Neuronal stem cell (in vitro differentiated cells): ENCODE data around the gene TCF7.

Experiments
- DNase-seq: peaks from one replicate; pipeline ENCODE4 v3.0.0-alpha.2; 2013; ENCODE audit warnings: low spot score
- H2AFZ ChIP-seq: one replicate; pipeline ENCODE4 v1.6.1; 2013; ENCODE audit warnings: mild to moderate bottlenecking, low read length, inconsistent platforms
- H2AK5ac ChIP-seq: 2 replicates; pipeline ENCODE4 v1.6.1; 2013; ENCODE audit warnings: low read depth, mild to moderate bottlenecking, inconsistent platforms, low read length, moderate library complexity, mixed read lengths
- H2BK120ac ChIP-seq: 2 replicates; pipeline ENCODE4 v1.6.1; 2013; ENCODE audit warnings: low read depth, mild to moderate bottlenecking, inconsistent platforms, low read length, moderate library complexity, mixed read lengths
- H2BK12ac ChIP-seq: one replicate; pipeline ENCODE4 v1.6.1; 2013; ENCODE audit warnings: low read length, inconsistent platforms
- H2BK15ac ChIP-seq: 2 replicates; pipeline ENCODE4 v1.6.1; 2013; ENCODE audit warnings: mild to moderate bottlenecking, low read length, inconsistent platforms, mixed read lengths
- H2BK5ac ChIP-seq: one replicate; pipeline ENCODE4 v1.6.1; 2013; ENCODE audit warnings: inconsistent platforms, mild to moderate bottlenecking, low read length, moderate library complexity
- H3K14ac ChIP-seq: one replicate; pipeline ENCODE4 v1.6.1; 2013; ENCODE audit warnings: low read length, inconsistent platforms
- H3K18ac ChIP-seq: 2 replicates; pipeline ENCODE4 v1.6.1; 2013; ENCODE audit warnings: low read length, inconsistent platforms
- H3K23ac ChIP-seq: 2 replicates; pipeline ENCODE4 v1.6.1; 2013; ENCODE audit warnings: low read depth, mild to moderate bottlenecking, mixed read lengths, low read length, inconsistent platforms; ENCODE audit not compliant: poor library complexity
- H3K27ac ChIP-seq: replicated peaks from 3 replicates; pipeline ENCODE4 v1.5.1; 2013; ENCODE audit warnings: low read length, inconsistent platforms
- H3K27me3 ChIP-seq, 3 experiments: 2 replicates each; pipeline ENCODE4 v1.6.1; 2013; ENCODE audit warnings: low read length in 3 of 3, mild to moderate bottlenecking in 2 of 3, inconsistent platforms in 1 of 3, low read depth in 1 of 3, mixed read lengths in 1 of 3, moderate library complexity in 1 of 3; ENCODE audit not compliant: control insufficient read depth in 3 of 3, insufficient read depth in 3 of 3
- H3K36me3 ChIP-seq, 2 donors: replicated peaks in 1 of 2; 2 replicates each; pipeline ENCODE4 v1.6.1; 2013; ENCODE audit warnings: low read length in 2 of 2; ENCODE audit not compliant: control insufficient read depth in 2 of 2, insufficient read depth in 2 of 2
- H3K4ac ChIP-seq: 2 replicates; pipeline ENCODE4 v1.6.1; 2013; ENCODE audit warnings: inconsistent platforms, mild to moderate bottlenecking, low read length, moderate library complexity
- H3K4me1 ChIP-seq, 2 donors: 1 replicate in 1 of 2; 2 replicates in 1 of 2; pipeline ENCODE4 v1.6.1; 2013; ENCODE audit warnings: low read length in 2 of 2, low read depth in 1 of 2; ENCODE audit not compliant: control insufficient read depth in 2 of 2, insufficient read depth in 1 of 2
- H3K4me2 ChIP-seq: one replicate; pipeline ENCODE4 v1.6.1; 2013; ENCODE audit warnings: mild to moderate bottlenecking, low read length, inconsistent platforms; ENCODE audit not compliant: insufficient read depth, poor library complexity, severe bottlenecking
- H3K4me3 ChIP-seq, 2 donors: 2 replicates each; pipeline ENCODE4 v1.5.1; 2013; ENCODE audit warnings: low read length in 2 of 2, mild to moderate bottlenecking in 2 of 2, inconsistent platforms in 1 of 2, moderate library complexity in 1 of 2
- H3K79me1 ChIP-seq: one replicate; pipeline ENCODE4 v1.6.1; 2013; ENCODE audit warnings: low read depth, mild to moderate bottlenecking, inconsistent platforms, low read length, moderate library complexity
- H3K9ac ChIP-seq: one replicate; pipeline ENCODE4 v1.6.1; 2013; ENCODE audit warnings: mild to moderate bottlenecking, low read depth, low read length, inconsistent platforms; ENCODE audit not compliant: poor library complexity
- H3K9me3 ChIP-seq, 2 donors: replicated peaks in 1 of 2; 2 replicates each; pipeline versions ENCODE3 to v1.6.1; 2013; ENCODE audit warnings: low read length in 2 of 2, mild to moderate bottlenecking in 2 of 2, inconsistent platforms in 1 of 2, low read depth in 1 of 2, mixed read lengths in 1 of 2, moderate library complexity in 1 of 2; ENCODE audit not compliant: control insufficient read depth in 2 of 2, insufficient read depth in 1 of 2
- H4K8ac ChIP-seq: one replicate; pipeline ENCODE4 v1.6.1; 2013; ENCODE audit warnings: low read depth, mild to moderate bottlenecking, inconsistent platforms, low read length, moderate library complexity
- H4K91ac ChIP-seq: one replicate; pipeline ENCODE4 v1.6.1; 2013; ENCODE audit warnings: low read length, low read depth, mild to moderate bottlenecking, inconsistent platforms; ENCODE audit not compliant: poor library complexity
- WGBS, 2 donors: extraction: QIAGEN DNeasy Blood & Tissue Kit; methylation state at CpG; one replicate each; pipeline ENCODE4 v1.1.7; 2013; ENCODE audit warnings: missing lambda C conversion rate in 2 of 2, mixed read lengths in 1 of 2; ENCODE audit not compliant: insufficient read length in 2 of 2, insufficient replicate concordance in 1 of 2; ENCODE audit errors: extremely low coverage in 2 of 2; 5-methylcytosine and 5-hydroxymethylcytosine counted together

TCF7 gene

DNA sequence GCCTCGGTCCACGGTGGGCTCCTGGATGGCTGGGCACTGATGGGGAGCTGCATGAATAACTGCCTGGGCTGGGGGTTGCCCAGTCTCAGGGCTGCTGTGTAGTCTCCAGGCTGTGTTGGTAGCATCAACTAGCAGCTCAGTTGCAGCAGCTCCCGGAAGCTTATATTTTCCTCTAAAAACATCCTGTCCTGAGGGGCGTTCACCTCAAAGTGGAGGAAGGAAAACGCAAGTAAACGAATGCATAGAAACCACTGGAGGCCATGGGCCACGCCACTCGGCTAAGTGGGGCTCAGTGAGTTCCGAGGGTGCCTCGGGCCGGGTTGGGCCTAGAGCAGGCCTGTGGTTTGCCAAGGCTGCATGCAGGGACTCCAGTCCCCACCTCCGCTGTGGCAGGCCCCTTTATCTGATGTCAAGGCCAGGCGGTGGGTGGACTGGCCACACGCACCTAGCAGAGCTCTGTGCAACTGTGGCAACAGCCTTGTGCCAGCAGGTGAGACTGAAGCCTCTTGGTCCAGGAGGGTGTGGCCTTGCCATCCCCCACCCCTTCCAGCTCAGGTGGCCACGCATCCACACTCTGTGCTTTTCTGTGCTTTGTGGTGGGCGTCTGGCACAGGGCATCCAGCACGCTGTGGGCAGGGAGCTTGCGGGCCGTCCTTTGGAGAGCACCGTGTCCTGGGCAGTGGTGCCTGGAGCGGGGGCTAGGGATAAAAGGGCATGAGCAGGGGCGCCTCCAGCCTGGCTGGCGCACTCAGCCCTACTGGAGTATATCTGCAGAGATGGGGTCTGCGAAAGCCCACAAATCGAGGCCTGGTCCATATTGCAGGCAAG, 15.1 kb downstream of the TCF7 start:
- Histone ChIP-seq H4K8ac (peak overlapping the region; percentile 3), H3K23ac (peak overlapping the region; percentile 55), H2AFZ (no peak overlapping the region), H4K91ac (no peak overlapping the region), H3K4me2 (no peak overlapping the region), H3K4ac (no peak overlapping the region), H3K18ac (peak overlapping the region; percentile 38), H2BK5ac (no peak overlapping the region), H3K27me3 (no peaks in the 10 kb centered on the region), H3K9ac (peak overlapping the region; percentile 81), H3K79me1 (peaks cover 3% of the 10 kb centered on the region), H2BK12ac (peak overlapping the region; percentile 22), H3K27ac (no peak overlapping the region), H2AK5ac (no peak overlapping the region), H2BK15ac (no peak overlapping the region), H3K9me3 (peaks cover 0 to 1% of the 10 kb centered on the region in 2 donors), H3K14ac (no peak overlapping the region), H3K4me3 (no peak overlapping the region), H2BK120ac (no peak overlapping the region), H3K36me3 (peaks cover 30 to 55% of the 10 kb centered on the region in 2 donors), H3K4me1 (no peaks in the 10 kb centered on the region)
- WGBS, 2 donors = no CpG with 5 or more reads among the region's 25 CpGs
- DNase-seq = no peak

DNA sequence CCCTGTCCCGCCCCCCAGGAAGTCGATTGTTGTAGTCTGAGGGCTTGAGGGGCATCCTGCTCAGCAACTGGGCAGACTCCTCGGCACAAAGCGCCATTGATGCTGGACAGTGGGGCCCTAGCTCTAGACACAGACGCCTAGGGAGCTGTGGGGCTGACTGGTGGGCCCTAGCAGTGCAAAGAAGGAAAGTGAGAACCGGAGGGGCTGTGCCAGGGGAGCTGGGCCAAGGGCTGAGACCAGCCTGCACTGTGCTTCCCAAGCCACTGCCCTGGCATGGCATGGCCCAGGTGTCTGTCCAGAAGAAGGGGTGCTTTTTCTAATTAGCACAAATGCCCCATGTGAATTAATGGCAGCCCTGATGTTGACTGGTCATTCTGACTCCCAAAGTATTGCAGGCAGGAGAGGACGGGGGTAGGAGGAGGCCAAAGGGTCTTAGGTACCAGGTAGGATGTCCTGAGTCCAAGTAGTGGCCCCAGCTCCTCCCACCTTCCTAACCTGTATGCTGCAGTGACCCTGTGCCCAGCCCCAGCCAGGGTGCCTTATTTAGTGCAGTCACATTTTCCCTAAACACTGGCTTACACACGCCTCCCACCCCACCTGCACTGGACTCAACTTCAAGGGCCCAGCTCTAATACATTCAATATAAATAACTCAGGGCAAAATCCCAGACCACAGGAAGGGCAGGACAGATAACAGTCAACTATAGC, 15.9 kb downstream of the TCF7 start:
- H2AK5ac ChIP-seq = no peak overlapping the region
- peaks cover 3% of the 10 kb centered on the region for H3K79me1 ChIP-seq
- DNase-seq = no peak
- no peak overlapping the region for H3K14ac ChIP-seq
- H2BK15ac ChIP-seq = no peak overlapping the region
- H2AFZ ChIP-seq = no peak overlapping the region
- no peak overlapping the region for H4K91ac ChIP-seq
- H3K27me3 ChIP-seq = no peaks in the 10 kb centered on the region
- no CpG with 5 or more reads among the region's 8 CpGs for WGBS, 2 donors
- H2BK120ac ChIP-seq = no peak overlapping the region
- H3K27ac ChIP-seq = no peak overlapping the region
- no peak overlapping the region for H4K8ac ChIP-seq
- peaks cover 33 to 61% of the 10 kb centered on the region in 2 donors for H3K36me3 ChIP-seq
- peak overlapping the region; percentile 55 for H3K23ac ChIP-seq
- peaks cover 0 to 1% of the 10 kb centered on the region in 2 donors for H3K9me3 ChIP-seq
- no peak overlapping the region for H3K4me2 ChIP-seq
- peak overlapping the region; percentile 22 for H2BK12ac ChIP-seq
- no peak overlapping the region for H3K4me3 ChIP-seq
- H3K4me1 ChIP-seq = no peaks in the 10 kb centered on the region
- no peak overlapping the region for H3K4ac ChIP-seq
- H3K9ac ChIP-seq = no peak overlapping the region
- no peak overlapping the region for H2BK5ac ChIP-seq
- no peak overlapping the region for H3K18ac ChIP-seq

DNA sequence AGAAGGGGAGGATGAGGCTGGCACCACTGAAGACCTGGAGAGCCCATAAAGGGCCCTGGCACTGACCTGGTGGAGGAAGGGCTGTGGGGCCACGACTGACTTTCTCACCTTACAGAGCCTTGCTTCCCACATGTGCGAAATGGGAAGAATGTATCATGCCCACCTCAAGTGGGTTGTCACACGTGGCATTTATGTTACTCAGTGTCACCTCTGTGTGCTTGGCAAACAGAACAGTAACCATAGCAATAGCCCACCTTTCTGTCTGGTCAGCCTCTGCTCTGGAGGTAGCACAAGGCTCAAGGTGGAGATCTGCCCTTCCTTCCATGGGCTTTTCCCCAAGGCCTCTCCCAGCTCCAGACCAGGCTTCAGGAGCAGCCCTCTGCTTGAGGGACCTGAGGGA, 16.7 kb downstream of the TCF7 start:
- no CpG with 5 or more reads among the region's 3 CpGs for WGBS, 2 donors
- Histone ChIP-seq H2BK15ac (no peak overlapping the region), H3K36me3 (peaks cover 29 to 69% of the 10 kb centered on the region in 2 donors), H3K4me3 (no peak overlapping the region), H2BK5ac (no peak overlapping the region), H2BK12ac (no peak overlapping the region), H3K4me1 (no peaks in the 10 kb centered on the region), H3K4ac (no peak overlapping the region), H3K27ac (no peak overlapping the region), H3K27me3 (no peaks in the 10 kb centered on the region), H3K9me3 (no peaks in the 10 kb centered on the region), H4K8ac (no peak overlapping the region), H3K79me1 (peaks cover 3% of the 10 kb centered on the region), H3K9ac (no peak overlapping the region), H3K18ac (no peak overlapping the region), H2AK5ac (no peak overlapping the region), H3K4me2 (no peak overlapping the region), H2BK120ac (no peak overlapping the region), H3K14ac (no peak overlapping the region), H4K91ac (no peak overlapping the region), H3K23ac (no peak overlapping the region), H2AFZ (no peak overlapping the region)
- no peak for DNase-seq
